Heart right ventricle (tissue), 16 donors: ENCODE data around the gene SCAND1. TPM values are rescaled to one million over a fixed set of nuclear protein-coding genes. Genes with fewer than 3 reads are reported as not detected.

Experiments
- ATAC-seq, 8 donors: fragments of 200-7000 bp; cut with Tn5 transposase; one replicate each; pipeline ENCODE4 v1.9.1; 2020; ENCODE audit warnings: mild to moderate bottlenecking in 8 of 8, moderate library complexity in 8 of 8, moderate number of reproducible peaks in 1 of 8
- DNase-seq, 2 donors: peaks; one replicate each; pipeline ENCODE4 v3.0.0-alpha.2; 2020
- H3K27ac ChIP-seq, 10 donors: fragments of 200-600 bp; sonication (generic) in 2 of 10; one replicate each; pipeline versions ENCODE4 v1.5.0 to v1.8.0; 2020 to 2022; ENCODE audit warnings: mild to moderate bottlenecking in 3 of 10
- H3K27me3 ChIP-seq, 7 donors: fragments of 200-600 bp; one replicate each; pipeline ENCODE4 v1.8.0; 2021 to 2022; ENCODE audit warnings: mild to moderate bottlenecking in 2 of 7
- H3K36me3 ChIP-seq, 9 donors: fragments of 200-600 bp; sonication (generic) in 1 of 9; one replicate each; pipeline versions ENCODE4 v1.5.0 to v1.8.0; 2020 to 2022; ENCODE audit warnings: mild to moderate bottlenecking in 2 of 9
- H3K4me1 ChIP-seq, 9 donors: fragments of 200-600 bp; sonication (generic) in 1 of 9; one replicate each; pipeline versions ENCODE4 v1.5.0 to v1.8.0; 2020 to 2022; ENCODE audit warnings: mild to moderate bottlenecking in 4 of 9
- H3K4me3 ChIP-seq, 10 donors: fragments of 200-600 bp; sonication (generic) in 2 of 10; one replicate each; pipeline versions ENCODE4 v1.5.0 to v1.8.0; 2020 to 2022; ENCODE audit warnings: mild to moderate bottlenecking in 7 of 10, moderate library complexity in 2 of 10
- H3K9me3 ChIP-seq, 11 donors: fragments of 200-600 bp in 10 of 11; sonication (generic) in 2 of 11; one replicate each; pipeline versions ENCODE4 v1.5.0 to v1.8.0; 2013 to 2022; ENCODE audit warnings: mild to moderate bottlenecking in 2 of 11, control low read depth in 1 of 11, moderate library complexity in 1 of 11
- CTCF ChIP-seq, 9 donors: fragments of 200-600 bp; sonication (generic) in 2 of 9; IDR thresholded peaks; one replicate each; pipeline versions ENCODE4 v1.5.0 to v1.8.0; 2021 to 2022; ENCODE audit warnings: antibody characterized with exemption in 9 of 9, mild to moderate bottlenecking in 5 of 9, moderate library complexity in 1 of 9
- WGBS, 2 donors: extraction: QIAGEN DNeasy Blood & Tissue Kit; methylation state at CpG; one replicate each; pipeline ENCODE4 v1.1.7; 2013; ENCODE audit warnings: inconsistent platforms in 1 of 2; 5-methylcytosine and 5-hydroxymethylcytosine counted together
- intact Hi-C, 10 donors: fragments of 100-400 bp; cut with DNase I; formaldehyde crosslinking; loops; one replicate each; pipeline versions ENCODE4 v1.11.1 to v1.14.2; 2022
- polyA plus RNA-seq, 2 donors: library from polyadenylated mRNA; stranded (reverse); fragments of 200-250 nt; gene quantifications; one replicate each; pipeline ENCODE4 v1.2.3, GENCODE V29; 2013
- total RNA-seq, 10 donors: library from RNA; stranded (reverse); fragmentation: NEBNext Ultra II Directional in 3 of 10; extraction: Animal tissue kit (Norgen Biotek cat#: 25700) in 3 of 10; gene quantifications; one replicate each; pipeline versions ENCODE4 v1.2.1 to v1.2.4, GENCODE V29; 2021 to 2023
- donor health status: Arrhythmogenic right ventricular cardiomyopathy.
- donor health status: ischemic (EF 13 %, LVEDD 7.1; RV severe dilation, severe dysfunction).
- donor health status: healthy with polysubstance abuse.
- donor health status: DM: no; HTN: yes; CAD: no.
- donor health status: DM: no; HTN: no; CAD: no.
- donor health status: ischemic (EF 25% LVEDD 6.9; RV normal size, moderate dysfunction).
- donor health status: ischemic (EF 25% LVEDD 5.7; RV mildly dilated, moderate dysfunction).
- donor health status: healthy.
- donor health status: DM: yes; HTN: yes; CAD: no.
- donor health status: Ischemic cardiomyopathy.
- donor health status: ischemic (EF 35%, LVEDD 5.7; RV mildly dilated, moderate dysfunction).
- donor health status: nonischemic (EF 11% LVEDD 7.7; RV severe dilation, severe dysfunction).
- donor health status: DM: yes; HTN: yes; CAD: no.
- donor health status: PGD.
- donor health status: ischemic (EF 29% LVEDD 5.4; RV normal size, mild dysfunction).
- donor health status: nonischemic (EF 23%, LVEDD 6.1; RV moderate dilation, normal function).

SCAND1 gene
- total and polyA plus RNA-seq, 12 donors: 29.9 to 217 (median 41.1) TPM

- WGBS, 2 donors: 5 to 6% methylated on average over 6 of the region's 6 CpGs
- DNase-seq (peak; percentile 85 to 86), ATAC-seq (peak; percentile 91 to 96 (median 96))
- H3K9me3 ChIP-seq: peaks cover 0 to 7% (median 0%) of the 10 kb centered on the region in 11 donors
- H3K27me3 ChIP-seq: no peaks in the 10 kb centered on the region
- peak; percentile 67 to 95 (median 93) for TF ChIP-seq CTCF (IDR thresholded peaks at IDR 0.05)
- intact Hi-C loops: loop anchor here in 9 of 10 donors (1.0 to 10.0 kb wide), 11 partner anchors 70 to 450 kb away; no protein-coding TSS in a partner anchor
- H3K27ac ChIP-seq: peak overlapping the region in 1 of 10 donors; percentile 12
- no peaks in the 10 kb centered on the region for H3K36me3 ChIP-seq
- H3K4me3 ChIP-seq: no peak overlapping the region
- peaks cover 0 to 8% (median 0%) of the 10 kb centered on the region in 9 donors for H3K4me1 ChIP-seq
These were observed 40.7 kb upstream of the SCAND1 start for GRCh38 chr20:35994994-35995453.

- peaks cover 0 to 8% (median 0%) of the 10 kb centered on the region in 9 donors for H3K4me1 ChIP-seq
- DNase-seq: peak in 1 of 2 donors; percentile 35
- no peaks in the 10 kb centered on the region for H3K27me3 ChIP-seq
- H3K36me3 ChIP-seq: no peaks in the 10 kb centered on the region
- 2% methylated on average over 6 of the region's 6 CpGs for WGBS, 2 donors
- no peaks in the 10 kb centered on the region for H3K9me3 ChIP-seq
- peak overlapping the region in 1 of 10 donors; percentile 23 for H3K4me3 ChIP-seq
- intact Hi-C loops: loop anchor here in 7 of 10 donors (2.0 to 10.0 kb wide), 8 partner anchors 72 to 452 kb away; no protein-coding TSS in a partner anchor
- TF ChIP-seq CTCF (IDR thresholded peaks at IDR 0.05): peak; percentile 63 to 84 (median 81)
- H3K27ac ChIP-seq: no peak overlapping the region
- ATAC-seq: peak; percentile 69 to 83 (median 78)
These were observed 38.5 kb upstream of the SCAND1 start for GRCh38 chr20:35992713-35993335.

- whole genome bisulfite sequencing, 2 donors: 33 to 35% methylated on average over 3 of the region's 3 CpGs
- no peak for ATAC-seq
These were observed 37.0 kb upstream of the SCAND1 start for GRCh38 chr20:35991142-35991771.

More at GRCh38 chr20:35991142-35991771, 37.0 kb upstream of the SCAND1 start:
- intact Hi-C loops: loop anchor here in 4 of 10 donors (5.0 to 10.0 kb wide), 5 partner anchors 74 to 454 kb away; no protein-coding TSS in a partner anchor
- no peak for DNase-seq
- no peaks in the 10 kb centered on the region for H3K9me3 ChIP-seq
- TF ChIP-seq CTCF (IDR thresholded peaks at IDR 0.05): peak in 7 of 9 donors; percentile 27 to 48 (median 40)
- H3K4me1 ChIP-seq: peaks cover 0 to 8% (median 0%) of the 10 kb centered on the region in 9 donors
- no peak overlapping the region for H3K4me3 ChIP-seq
- no peak overlapping the region for H3K27ac ChIP-seq
- no peaks in the 10 kb centered on the region for H3K36me3 ChIP-seq
- no peaks in the 10 kb centered on the region for H3K27me3 ChIP-seq
